Hepatocyte (in vitro differentiated cells): ENCODE measurements around the gene WDFY4.

ENCODE experiments used
- EZH2 ChIP-seq: fragments of 200-600 bp; sonication (generic); IDR thresholded peaks from 2 replicates; pipeline ENCODE4 v1.6.1; 2016; ENCODE audit warnings: antibody characterized with exemption, mild to moderate bottlenecking, borderline replicate concordance
- TF ChIP-seq, protein P1 (sequence below): fragments of 200-600 bp; sonication (generic); IDR thresholded peaks from 2 replicates; pipeline ENCODE4 v1.5.1; 2016; ENCODE audit warnings: antibody characterized with exemption, mild to moderate bottlenecking; ENCODE audit not compliant: poor library complexity

DNA sequence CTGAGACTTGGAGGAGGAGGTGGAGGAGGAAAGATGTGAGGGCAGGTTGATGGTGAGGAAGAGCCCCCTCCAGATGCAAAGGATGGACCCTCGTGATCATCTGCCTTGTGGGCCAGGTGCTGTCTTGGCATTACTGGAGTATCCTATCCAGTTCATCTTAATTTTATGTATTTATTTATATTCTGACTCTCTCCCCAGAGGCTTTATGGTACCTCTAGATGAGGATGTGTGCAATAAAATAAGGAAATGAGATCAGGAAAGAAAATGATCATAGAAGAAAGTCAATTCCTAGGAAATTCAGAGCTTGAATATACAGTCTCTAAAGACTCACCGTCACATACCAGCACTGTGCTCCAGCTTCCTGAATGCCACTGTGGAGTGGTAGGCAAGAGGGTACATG is 160.8 kb downstream of the WDFY4 start:
- TF ChIP-seq, protein P1, sequence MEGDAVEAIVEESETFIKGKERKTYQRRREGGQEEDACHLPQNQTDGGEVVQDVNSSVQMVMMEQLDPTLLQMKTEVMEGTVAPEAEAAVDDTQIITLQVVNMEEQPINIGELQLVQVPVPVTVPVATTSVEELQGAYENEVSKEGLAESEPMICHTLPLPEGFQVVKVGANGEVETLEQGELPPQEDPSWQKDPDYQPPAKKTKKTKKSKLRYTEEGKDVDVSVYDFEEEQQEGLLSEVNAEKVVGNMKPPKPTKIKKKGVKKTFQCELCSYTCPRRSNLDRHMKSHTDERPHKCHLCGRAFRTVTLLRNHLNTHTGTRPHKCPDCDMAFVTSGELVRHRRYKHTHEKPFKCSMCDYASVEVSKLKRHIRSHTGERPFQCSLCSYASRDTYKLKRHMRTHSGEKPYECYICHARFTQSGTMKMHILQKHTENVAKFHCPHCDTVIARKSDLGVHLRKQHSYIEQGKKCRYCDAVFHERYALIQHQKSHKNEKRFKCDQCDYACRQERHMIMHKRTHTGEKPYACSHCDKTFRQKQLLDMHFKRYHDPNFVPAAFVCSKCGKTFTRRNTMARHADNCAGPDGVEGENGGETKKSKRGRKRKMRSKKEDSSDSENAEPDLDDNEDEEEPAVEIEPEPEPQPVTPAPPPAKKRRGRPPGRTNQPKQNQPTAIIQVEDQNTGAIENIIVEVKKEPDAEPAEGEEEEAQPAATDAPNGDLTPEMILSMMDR, result no peak
- TF ChIP-seq EZH2, result no peak
